HepG2 (cell line): ENCODE measurements around the gene ZNF846.

ENCODE experiments used
- ARNT2 ChIP-seq: sonication (generic); formaldehyde crosslinking; IDR thresholded peaks from 2 replicates; pipeline ENCODE4 v1.8.0; 2022; ENCODE audit warnings: mild to moderate bottlenecking, low read depth, missing genetic modification reagents, moderate library complexity
- HMG20A ChIP-seq: IDR thresholded peaks from 2 replicates; pipeline ENCODE4 v1.6.1; 2016; ENCODE audit warnings: borderline replicate concordance
- HOXA5 ChIP-seq: sonication (generic); formaldehyde crosslinking; IDR thresholded peaks from 2 replicates; pipeline ENCODE4 v1.4.0; 2020; ENCODE audit warnings: missing genetic modification reagents
- MEIS1 ChIP-seq: sonication (generic); formaldehyde crosslinking; IDR thresholded peaks from 2 replicates; pipeline ENCODE4 v1.9.0; 2021; ENCODE audit warnings: mild to moderate bottlenecking, missing genetic modification reagents, moderate library complexity, borderline replicate concordance
- POLR2A ChIP-seq, 2 experiments: IDR thresholded peaks; 2 replicates each; pipeline ENCODE4 v1.6.1; 2011; ENCODE audit warnings: low read depth in 2 of 2, low read length in 2 of 2, mild to moderate bottlenecking in 1 of 2, moderate library complexity in 1 of 2; ENCODE audit not compliant: insufficient read depth in 1 of 2
- STAT6 ChIP-seq: sonication (generic); formaldehyde crosslinking; IDR thresholded peaks from 2 replicates; pipeline ENCODE4 v1.4.0; 2020; ENCODE audit warnings: missing genetic modification reagents, mild to moderate bottlenecking, borderline replicate concordance
- TBL1XR1 ChIP-seq: fragments of 150-350 bp; IDR thresholded peaks from 2 replicates; pipeline ENCODE4 v1.6.1; 2014; ENCODE audit warnings: borderline replicate concordance, low read length; ENCODE audit not compliant: partially characterized antibody
- U2AF1 ChIP-seq: fragments of 200-400 bp; formaldehyde crosslinking; optimal IDR thresholded peaks from 2 replicates; pipeline ENCODE3; 2017; ENCODE audit warnings: mild to moderate bottlenecking, low read depth, low read length
- ZBTB21 ChIP-seq: sonication (generic); formaldehyde crosslinking; IDR thresholded peaks from 2 replicates; pipeline ENCODE4 v1.4.0; 2020; ENCODE audit warnings: missing genetic modification reagents
- ZBTB4 ChIP-seq: sonication (generic); formaldehyde crosslinking; IDR thresholded peaks from 2 replicates; pipeline ENCODE4 v1.4.0; 2020; ENCODE audit warnings: missing genetic modification reagents, mild to moderate bottlenecking, borderline replicate concordance
- ZC3H4 ChIP-seq: sonication (generic); formaldehyde crosslinking; IDR thresholded peaks from 2 replicates; pipeline ENCODE4 v1.4.0; 2020; ENCODE audit warnings: missing genetic modification reagents, borderline replicate concordance
- ZNF552 ChIP-seq: sonication (generic); formaldehyde crosslinking; IDR thresholded peaks from 2 replicates; pipeline ENCODE4 v1.9.0; 2022; ENCODE audit warnings: missing genetic modification reagents, mild to moderate bottlenecking, borderline replicate concordance
- ZNF556 ChIP-seq: sonication (generic); formaldehyde crosslinking; IDR thresholded peaks from 2 replicates; pipeline ENCODE4 v1.4.0; 2020; ENCODE audit warnings: mild to moderate bottlenecking, missing genetic modification reagents, borderline replicate concordance
- TF ChIP-seq, protein P1 (sequence below): sonication (generic); formaldehyde crosslinking; IDR thresholded peaks from 2 replicates; pipeline ENCODE4 v1.5.0; 2020; ENCODE audit warnings: mild to moderate bottlenecking, missing genetic modification reagents, moderate library complexity

- TF ChIP-seq ZBTB21 (CRISPR knock-in tag): no peak
- TF ChIP-seq HOXA5: no peak
- no peak for TF ChIP-seq POLR2A (IDR thresholded peaks at IDR 0.05; ENCODE audit: insufficient read depth in 1 of 2, low read depth in 2 of 2, low read length in 2 of 2)
- TF ChIP-seq ARNT2: no peak
- no peak for TF ChIP-seq MEIS1 (CRISPR knock-in tag)
- no peak for TF ChIP-seq ZC3H4 (CRISPR knock-in tag)
- TF ChIP-seq, protein P1, sequence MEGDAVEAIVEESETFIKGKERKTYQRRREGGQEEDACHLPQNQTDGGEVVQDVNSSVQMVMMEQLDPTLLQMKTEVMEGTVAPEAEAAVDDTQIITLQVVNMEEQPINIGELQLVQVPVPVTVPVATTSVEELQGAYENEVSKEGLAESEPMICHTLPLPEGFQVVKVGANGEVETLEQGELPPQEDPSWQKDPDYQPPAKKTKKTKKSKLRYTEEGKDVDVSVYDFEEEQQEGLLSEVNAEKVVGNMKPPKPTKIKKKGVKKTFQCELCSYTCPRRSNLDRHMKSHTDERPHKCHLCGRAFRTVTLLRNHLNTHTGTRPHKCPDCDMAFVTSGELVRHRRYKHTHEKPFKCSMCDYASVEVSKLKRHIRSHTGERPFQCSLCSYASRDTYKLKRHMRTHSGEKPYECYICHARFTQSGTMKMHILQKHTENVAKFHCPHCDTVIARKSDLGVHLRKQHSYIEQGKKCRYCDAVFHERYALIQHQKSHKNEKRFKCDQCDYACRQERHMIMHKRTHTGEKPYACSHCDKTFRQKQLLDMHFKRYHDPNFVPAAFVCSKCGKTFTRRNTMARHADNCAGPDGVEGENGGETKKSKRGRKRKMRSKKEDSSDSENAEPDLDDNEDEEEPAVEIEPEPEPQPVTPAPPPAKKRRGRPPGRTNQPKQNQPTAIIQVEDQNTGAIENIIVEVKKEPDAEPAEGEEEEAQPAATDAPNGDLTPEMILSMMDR (CRISPR knock-in tag): no peak
- TF ChIP-seq U2AF1: no peak
- no peak for TF ChIP-seq TBL1XR1
- TF ChIP-seq STAT6: no peak
- TF ChIP-seq ZNF556 (CRISPR knock-in tag): peak; percentile 5; the same call in 1 of the 2 replicates
- no peak for TF ChIP-seq HMG20A
- 0 out of 2 replicates have a peak, but pooled peaks have one; percentile 40 for TF ChIP-seq ZBTB4 (CRISPR knock-in tag)
- TF ChIP-seq ZNF552 (CRISPR knock-in tag): 0 out of 2 replicates have a peak, but pooled peaks have one; percentile 39
These were observed 49.7 kb upstream of the ZNF846 start for GRCh38 chr19:9818175-9818733.
